T-helper 1 cell treated with Interleukin-12 subunit alpha and Interleukin-12 subunit beta and Interleukin-4 antibody, amounts not matched to agents 30 ng/mL and 1 ng/mL, for 36 hours (primary cell): ENCODE results near the gene CHRND. TPM values are rescaled to one million over a fixed set of nuclear protein-coding genes. Genes with fewer than 3 reads are reported as not detected.

Experiments
- intact Hi-C: fragments of 100-400 bp; cut with micrococcal nuclease; formaldehyde crosslinking; loops from one replicate; pipeline ENCODE4 v1.15.1; 2024
- total RNA-seq: library from RNA; stranded (reverse); gene quantifications from 2 replicates; pipeline ENCODE4 v1.2.3, GENCODE V29; 2022

The CHRND gene
- total RNA-seq, 1 donor from 2014 or later, result not detected

DNA sequence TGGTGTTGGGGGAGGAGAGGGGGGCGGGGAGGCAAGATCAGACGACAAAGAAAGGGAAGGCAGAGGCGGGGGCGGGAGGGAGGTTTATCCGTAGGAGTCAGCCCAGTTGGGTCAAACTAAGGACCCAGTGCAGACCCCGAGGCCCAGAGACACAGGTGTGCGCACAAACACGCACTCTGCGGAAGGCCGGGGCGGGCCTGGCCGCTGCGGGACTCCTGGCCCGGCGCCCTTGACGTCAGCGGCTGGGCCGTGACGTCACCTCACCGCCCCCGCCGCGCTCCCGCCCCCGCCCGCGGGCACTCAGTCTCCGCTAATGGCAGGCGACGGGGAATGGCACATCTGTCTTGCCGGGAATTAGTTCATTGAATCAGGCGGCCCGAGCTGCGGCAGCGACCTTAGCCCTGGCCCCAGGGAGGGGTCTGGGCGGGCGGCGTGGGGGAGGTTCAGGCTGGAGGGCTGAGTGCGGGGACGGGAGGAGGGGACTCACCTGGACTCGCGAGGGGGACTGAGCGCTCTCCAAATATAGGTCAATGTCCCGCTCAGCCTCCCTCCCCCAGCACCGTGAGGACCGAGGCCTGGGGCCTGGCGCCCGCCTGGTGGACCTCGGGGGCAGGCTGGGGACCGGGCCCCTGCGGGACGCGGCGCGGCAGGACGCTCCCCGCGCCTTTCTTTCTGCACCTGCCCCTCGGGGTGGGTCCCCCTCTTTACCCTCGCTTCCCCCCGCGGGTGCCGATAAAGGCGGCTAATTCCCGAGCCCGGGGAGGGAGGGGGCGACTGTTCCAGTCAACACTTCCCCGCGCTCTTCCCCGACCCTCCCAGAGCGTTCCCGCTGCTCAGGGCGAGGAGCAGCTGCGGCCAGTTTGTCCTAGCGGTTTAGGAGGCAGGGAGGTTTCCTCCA is 22.8 kb upstream of the CHRND start:
- intact Hi-C loops, result no loop called here

DNA sequence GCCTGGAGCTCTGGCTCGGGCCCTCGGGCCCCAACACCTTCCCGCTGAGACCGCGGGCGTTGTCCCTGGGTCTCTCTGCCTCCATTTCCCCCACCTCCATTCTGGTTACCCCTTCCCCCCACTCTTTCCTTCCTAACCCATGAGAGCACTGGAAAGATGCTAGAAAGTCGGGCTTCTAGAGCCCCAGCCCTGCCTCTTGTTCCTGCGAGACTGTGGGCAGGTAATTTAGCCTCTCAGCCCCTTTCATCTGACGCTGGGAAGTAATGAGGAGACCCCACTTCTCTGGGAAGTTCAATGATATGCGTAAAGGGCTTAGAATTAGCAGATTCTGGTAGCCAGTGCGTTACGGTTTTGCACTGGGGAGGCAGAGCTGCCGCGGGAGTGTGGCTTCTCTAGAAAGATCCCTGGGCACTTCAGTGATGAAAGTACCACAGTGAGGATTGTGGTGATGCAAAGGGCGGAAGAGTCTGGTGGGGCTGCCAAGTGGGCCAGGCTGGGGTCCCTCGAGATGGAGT is 22.1 kb upstream of the CHRND start:
- intact Hi-C loops, result no loop called here

DNA sequence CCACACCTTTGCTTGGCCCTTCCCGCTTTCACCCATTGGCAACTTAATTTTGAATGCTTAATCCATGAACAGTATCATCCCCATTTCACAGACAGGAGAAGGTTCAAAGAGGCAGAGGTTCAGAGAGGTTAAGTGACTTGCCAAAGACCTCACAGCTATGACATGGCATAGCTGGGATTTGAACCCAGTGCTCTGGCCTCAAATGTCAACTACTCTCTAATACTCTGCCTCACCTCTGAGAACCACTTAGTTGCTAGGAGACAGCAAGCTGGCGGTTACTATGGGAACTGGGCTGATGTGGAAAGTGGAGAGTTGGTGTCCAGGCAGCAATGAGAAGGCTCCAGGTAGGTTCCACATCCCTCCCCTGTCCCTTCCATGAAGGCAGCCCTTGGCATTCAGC is 21.5 kb upstream of the CHRND start:
- intact Hi-C loops, result no loop called here

DNA sequence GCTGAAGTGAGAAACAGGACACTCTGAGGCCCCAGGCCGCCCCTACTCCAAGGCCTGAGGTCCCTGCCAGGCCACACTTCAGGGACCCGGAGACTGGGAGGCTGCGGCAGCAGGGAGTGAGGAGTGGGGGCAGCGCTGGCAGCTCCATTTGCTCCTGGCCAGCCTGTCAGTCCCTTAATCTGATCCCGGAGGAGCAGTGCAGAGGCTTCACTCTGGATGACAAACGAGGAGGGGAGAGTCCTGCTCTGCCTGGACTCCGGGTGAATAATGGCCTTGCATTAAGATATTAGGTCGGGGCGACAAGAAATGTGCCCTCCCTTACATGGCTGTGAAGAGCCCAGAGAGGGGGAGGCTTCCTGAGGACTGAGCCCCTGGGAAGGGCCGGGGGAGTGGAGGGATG is 20.1 kb upstream of the CHRND start:
- intact Hi-C loops, result no loop called here

DNA sequence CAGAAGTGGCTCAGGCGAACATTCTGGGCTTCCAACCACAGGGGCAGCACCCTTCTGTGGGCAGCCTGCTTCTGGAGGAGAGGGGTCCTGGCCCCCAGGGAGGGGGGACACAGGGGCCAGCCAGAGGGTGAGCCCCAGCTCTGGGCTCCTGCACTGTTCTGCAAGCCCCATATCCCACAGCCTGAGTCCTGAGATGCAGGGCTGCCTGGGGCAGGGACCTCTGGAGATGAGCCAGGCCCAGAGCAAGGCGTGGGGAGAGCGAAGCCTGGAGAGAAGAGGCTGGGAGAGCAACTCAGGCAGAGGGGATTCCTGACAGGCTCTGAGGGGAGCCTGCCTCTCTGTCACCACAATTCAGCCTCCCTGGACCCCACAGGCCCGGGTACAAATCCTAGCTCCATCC is 19.3 kb upstream of the CHRND start:
- intact Hi-C loops, result no loop called here

DNA sequence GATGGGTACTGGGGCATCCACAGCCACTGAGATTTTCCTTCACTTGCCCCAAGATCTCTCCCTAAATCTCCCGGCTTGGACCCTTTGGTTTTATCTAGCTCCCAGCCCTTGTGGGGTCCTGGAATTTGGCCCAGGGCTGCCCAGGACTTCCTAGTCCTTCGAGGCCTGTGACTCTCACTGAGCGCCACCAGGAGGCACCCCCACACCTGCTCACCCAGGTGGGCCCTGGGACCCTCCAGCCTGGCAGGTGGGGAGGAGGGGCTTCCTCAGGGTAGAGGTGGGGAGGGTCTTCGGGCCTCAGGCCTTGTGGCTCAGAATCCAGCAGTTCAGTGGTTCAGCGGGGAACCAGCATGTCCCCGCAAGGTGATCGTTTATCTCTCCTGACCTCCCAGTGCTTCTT is 17.7 kb upstream of the CHRND start:
- intact Hi-C loops, result no loop called here

DNA sequence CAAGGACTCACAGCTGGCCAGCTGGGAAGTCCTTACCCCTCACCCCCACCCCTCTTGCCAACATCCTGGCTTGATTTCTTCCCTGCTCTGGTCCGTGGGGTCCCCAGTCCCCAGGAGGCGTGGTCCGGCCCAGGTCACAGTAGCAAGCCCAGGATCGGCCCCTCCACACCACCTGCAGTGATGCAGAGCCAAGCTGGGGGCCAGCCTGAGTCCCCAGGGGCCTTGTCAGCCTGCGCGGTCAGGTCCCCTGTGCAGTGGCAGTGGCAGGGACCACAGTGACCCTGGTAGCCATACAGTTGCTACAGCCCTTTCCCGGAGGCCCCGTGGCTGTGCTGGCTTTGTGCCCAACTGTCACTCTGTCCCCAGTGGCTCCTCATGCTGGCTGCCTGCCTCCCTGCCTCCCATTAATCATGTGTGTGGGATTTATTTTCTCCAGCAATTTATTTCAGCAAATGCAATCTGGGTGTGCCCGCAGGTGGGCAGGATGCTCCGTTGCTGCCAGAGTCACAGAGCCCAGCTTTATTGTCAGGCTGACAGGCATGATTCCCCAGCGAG is 14.5 kb upstream of the CHRND start:
- intact Hi-C loops, result no loop called here

DNA sequence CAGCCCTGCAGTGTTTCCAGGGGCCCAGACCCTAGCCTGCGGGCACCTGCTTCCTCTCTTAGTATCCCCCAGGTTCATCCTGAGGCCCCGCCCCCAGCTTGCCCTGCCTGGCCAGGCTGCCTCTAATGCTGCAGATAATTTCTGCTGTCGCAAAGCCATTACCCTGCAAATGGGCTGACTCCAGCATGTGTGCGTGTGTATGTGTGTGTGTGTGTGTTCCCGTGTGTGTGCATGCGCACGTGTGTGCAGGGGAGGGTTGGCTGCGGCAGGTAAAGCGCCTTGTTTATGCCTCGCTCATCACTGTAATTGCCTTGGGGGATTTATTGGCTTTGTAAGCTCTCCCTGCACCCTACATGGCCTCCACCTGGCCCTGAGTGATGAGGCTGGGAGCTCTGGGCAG is 13.4 kb upstream of the CHRND start:
- intact Hi-C loops, result no loop called here

DNA sequence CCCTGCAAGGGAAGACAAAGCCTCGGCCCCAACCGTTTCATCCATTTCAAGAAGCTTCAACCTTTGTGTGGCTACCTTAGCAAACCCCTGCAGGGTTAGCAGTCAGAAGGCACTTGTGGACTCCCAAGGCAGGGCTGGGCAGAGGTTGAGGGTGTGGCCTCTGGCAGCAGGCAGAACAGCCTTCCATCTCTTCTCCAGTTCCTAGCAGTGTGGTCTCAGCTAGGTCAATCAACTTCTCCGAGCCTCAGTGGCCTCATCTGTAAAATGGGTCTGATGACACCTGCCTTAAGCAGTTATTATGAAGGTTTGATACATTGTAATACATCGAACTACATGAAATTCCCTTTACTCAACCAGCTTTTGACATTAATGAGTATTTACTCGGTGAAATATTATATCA is 12.6 kb upstream of the CHRND start:
- intact Hi-C loops, result no loop called here

DNA sequence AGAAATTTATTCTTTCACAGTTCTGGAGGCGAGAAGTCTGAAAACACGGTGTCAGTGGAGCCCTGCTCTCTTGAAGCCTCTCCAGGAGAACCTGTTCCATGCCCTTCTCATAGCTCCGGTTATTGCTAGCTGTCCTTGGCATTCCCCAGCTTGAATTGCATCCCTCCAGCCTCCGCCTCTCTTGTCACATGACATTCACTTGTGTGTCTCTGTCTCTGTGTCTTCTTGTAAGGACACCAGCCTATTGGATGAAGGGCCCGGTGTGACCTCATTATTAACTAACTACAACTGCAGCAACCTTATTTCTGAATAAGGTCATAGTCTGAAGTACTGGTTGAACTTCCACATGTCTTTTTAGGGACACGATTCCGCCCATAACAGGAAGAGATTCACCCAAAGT is 10.3 kb upstream of the CHRND start:
- intact Hi-C loops, result no loop called here

DNA sequence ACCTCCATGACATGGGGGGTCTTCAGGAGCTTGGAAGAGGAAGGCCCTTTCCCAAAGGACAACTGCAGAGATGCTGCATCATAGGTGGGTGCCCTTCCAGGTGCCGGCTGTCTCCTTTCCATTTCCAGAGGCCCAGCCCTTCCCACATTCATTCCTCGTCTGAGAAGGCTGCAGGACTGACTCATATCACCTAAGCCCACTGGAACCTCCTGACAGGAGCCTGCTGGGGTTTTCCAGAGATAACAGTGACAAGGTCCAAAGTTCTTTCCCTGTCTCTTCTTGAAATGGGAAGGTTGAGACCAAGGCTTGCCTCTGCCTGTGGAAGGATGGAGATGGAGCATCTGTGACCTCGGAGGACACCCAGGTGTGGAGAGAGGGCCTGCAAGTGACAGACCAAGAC is 9.4 kb upstream of the CHRND start:
- intact Hi-C loops, result no loop called here

DNA sequence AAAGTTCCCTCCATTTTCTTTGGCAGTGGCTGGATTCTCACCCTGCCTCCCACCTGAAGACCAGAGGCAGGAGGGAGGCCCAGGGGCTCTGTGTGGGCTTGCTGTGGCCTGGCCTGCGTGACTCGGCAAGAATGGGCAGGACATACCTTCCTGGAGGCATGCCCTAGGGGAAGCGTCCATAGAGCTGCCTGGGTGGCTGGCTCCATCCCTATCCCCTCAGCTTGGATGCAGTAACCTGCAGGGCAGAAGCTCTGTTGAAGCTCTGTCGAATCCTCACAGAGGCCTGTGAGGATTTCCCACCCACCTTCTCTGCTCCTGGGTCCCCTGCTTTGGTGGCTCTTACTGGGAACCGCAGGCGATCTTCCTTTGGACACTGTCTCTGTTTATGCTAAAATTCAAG is 7.1 kb upstream of the CHRND start:
- intact Hi-C loops, result no loop called here

DNA sequence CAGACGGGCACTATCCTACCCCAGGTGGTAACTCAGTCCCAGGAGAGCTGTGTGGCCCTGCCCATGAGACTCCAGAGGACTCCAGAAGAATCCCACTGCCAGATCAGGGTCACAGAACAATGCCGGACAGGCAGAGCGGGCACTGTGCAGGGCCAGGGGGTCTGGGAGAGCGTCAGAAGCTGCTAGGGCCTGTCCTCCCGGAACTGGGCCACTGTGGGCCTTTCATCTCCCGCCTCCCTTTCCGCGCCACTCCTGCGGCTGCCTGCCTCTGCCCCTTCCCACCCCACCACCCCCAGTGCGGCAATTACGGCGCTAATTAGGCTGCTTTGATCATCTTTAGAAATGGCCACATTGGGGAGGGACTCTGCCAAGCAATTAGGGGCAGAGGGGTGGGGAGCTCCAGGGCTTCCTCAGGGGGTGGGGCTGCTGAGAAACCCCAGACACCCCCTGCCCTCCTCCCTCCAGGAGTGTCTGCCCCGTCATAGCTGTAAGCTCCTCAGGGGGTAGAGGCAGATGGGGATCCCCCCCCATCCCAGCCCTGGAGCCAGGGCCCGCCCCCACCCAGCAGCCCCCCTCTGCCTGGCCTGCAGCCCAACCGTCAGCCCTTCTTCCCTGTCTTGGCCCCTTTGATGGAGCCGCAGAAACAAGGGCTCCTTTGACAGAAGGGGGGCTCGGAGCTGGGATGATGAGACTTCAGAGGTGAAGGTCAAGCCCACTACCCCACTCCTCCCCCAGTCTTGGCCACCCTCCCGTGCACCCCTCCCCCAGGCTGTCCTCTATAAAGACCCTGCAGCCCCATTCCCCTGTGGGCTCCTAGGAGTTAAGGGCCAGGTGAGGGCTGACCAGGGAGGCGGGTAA is 6.2 kb upstream of the CHRND start, which contains the start of gene PRSS56:
Gene PRSS56 (plus strand): TSS at position 808 of the 858 bp plus-strand sequence. CDS start 211 bp downstream, outside the sequence.
- intact Hi-C loops, result loop anchor here (10.0 kb wide), 1 partner anchor 615 kb away; no protein-coding TSS in a partner anchor

DNA sequence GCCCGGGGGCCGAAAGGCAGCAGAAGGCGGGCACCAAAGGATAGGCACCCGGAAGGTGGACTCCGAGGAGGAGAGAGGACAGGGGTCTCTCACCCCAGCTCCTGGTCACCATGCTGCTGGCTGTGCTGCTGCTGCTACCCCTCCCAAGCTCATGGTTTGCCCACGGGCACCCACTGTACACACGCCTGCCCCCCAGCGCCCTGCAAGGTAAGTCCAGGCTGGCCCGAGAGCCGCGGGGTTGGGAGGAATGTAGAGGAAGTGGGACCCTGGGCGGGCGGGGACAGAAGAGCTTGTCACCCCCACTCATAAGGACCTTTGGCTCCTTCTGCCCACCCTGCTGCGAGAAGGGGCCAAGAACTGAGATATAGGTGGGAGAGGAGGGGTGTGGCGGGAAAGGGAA is 5.5 kb upstream of the CHRND start:
- intact Hi-C loops, result loop anchor here (10.0 kb wide), 1 partner anchor 616 kb away; no protein-coding TSS in a partner anchor

DNA sequence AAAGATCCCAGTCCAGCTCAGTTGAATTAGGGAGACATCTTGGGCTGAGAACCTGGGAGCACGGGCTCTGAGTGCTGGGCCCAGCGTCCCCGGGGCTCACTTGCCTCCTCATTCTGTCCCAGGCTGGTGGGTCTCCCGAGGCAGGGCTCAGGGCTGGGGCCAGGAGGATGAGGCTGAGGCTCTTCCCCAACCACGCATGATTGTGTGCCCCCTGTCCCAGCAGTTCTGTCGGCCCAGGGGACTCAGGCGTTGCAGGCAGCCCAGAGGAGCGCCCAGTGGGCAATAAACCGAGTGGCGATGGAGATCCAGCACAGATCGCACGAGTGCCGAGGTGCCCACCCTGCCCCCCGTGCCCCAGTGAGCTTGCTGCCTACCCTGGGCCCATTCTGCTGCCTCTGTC is 4.9 kb upstream of the CHRND start:
- intact Hi-C loops, result loop anchor here (10.0 kb wide), 1 partner anchor 616 kb away; no protein-coding TSS in a partner anchor

DNA sequence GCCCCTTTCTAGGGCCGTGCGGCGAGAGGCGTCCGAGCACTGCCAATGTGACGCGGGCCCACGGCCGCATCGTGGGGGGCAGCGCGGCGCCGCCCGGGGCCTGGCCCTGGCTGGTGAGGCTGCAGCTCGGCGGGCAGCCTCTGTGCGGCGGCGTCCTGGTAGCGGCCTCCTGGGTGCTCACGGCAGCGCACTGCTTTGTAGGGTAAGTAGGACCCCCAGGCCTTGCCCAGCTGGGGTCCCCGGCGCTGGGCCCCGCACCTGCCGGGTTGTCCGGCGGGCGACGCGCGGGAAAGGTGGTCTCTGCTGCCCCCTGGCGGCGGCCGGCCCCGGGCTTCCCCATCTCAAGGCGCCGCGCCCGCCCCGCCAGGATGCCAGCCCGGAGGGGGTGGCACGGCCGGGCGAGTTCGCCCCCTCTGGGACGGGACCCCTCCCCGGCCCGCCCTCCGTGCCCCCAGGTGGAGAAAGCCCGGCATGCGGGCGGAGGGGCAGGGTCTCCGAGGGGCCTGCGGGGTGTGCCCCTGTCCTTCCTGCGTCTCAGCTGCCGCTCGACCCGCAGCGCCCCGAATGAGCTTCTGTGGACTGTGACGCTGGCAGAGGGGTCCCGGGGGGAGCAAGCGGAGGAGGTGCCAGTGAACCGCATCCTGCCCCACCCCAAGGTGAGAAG is 3.9 kb upstream of the CHRND start:
- intact Hi-C loops, result loop anchor here (1.0 to 10.0 kb wide), 3 partner anchors 29 to 617 kb away; partner anchors contain the start of genes EIF4E2 and TIGD1

DNA sequence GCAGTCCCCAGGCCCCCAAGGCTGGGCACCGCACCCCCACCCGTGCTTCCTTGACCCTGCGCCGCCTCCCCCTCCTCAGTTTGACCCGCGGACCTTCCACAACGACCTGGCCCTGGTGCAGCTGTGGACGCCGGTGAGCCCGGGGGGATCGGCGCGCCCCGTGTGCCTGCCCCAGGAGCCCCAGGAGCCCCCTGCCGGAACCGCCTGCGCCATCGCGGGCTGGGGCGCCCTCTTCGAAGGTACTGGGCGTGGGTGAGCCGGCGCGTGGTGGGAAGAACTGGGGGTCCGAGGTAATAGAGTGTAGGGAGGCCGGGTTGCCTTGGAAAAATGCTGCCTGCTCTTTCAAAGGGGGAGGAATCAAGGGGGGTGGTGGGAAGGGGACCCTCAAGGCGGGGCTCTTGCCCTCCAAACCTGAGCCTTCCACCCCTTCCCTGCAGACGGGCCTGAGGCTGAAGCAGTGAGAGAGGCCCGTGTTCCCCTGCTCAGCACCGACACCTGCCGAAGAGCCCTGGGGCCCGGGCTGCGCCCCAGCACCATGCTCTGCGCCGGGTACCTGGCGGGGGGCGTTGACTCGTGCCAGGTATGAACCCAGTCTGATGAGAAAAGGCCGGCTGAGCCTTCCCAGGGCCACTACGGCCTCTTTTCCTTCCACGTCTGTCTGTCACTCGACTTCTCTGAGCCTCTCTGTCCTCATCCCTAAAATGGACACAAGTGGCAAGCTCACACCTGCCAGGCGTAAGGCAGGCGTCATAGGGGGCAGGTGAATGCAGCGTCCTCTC is 3.1 kb upstream of the CHRND start:
- intact Hi-C loops, result loop anchor here (1.0 to 10.0 kb wide), 3 partner anchors 28 to 618 kb away; partner anchors contain the start of genes EIF4E2 and TIGD1

DNA sequence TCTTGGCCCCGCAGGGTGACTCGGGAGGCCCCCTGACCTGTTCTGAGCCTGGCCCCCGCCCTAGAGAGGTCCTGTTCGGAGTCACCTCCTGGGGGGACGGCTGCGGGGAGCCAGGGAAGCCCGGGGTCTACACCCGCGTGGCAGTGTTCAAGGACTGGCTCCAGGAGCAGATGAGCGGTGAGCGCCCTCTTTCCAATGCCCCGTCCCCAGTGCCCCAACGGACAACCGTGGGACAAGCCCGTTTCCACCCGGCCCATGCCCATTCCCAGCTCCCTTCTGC is 2.6 kb upstream of the CHRND start:
- intact Hi-C loops, result loop anchor here (2.0 to 10.0 kb wide), 2 partner anchors 27 to 619 kb away; partner anchors contain the start of genes EIF4E2 and TIGD1

DNA sequence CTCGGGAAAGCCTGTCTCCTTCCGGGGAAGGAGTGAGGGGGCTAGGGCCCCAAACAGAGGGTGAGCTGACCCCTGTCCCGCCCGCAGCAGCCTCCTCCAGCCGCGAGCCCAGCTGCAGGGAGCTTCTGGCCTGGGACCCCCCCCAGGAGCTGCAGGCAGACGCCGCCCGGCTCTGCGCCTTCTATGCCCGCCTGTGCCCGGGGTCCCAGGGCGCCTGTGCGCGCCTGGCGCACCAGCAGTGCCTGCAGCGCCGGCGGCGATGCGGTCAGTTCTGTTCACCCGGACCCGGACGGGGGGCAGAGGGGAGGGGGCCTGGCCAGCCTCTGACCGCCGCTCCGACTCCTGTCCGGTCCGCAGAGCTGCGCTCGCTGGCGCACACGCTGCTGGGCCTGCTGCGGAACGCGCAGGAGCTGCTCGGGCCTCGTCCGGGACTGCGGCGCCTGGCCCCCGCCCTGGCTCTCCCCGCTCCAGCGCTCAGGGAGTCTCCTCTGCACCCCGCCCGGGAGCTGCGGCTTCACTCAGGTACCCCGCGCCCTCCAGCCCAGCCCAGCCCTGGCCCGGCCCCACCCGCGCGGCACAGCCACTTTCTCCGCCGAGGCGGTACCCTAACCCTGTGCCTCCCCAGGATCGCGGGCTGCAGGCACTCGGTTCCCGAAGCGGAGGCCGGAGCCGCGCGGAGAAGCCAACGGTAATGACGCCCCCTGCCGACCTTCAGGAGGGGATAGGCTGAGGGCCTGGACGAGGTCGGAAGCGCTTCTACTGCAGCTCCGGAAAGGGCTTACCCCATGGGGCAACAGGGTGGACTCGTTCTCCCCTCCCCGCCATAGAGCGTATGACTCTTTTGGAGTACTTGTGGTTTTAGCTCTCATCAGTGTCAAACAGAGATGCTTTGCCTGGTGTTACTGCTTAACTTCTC is 2.0 kb upstream of the CHRND start:
- intact Hi-C loops, result loop anchor here (2.0 to 10.0 kb wide), 2 partner anchors 27 to 619 kb away; partner anchors contain the start of genes EIF4E2 and TIGD1
